Endothelial cell of umbilical vein (primary cell): ENCODE results near the gene CHN2. TPM values are rescaled to one million over a fixed set of nuclear protein-coding genes. Genes with fewer than 3 reads are reported as not detected.

Experiments
- BruUV-seq: library from RNA; stranded (reverse); fragments of 400-500 nt; replicated peaks from 2 replicates; lab custom pipeline; 2021; lab: Mats Ljungman, UMichigan
- CTCF ChIA-PET: fragments of 300-600, 350-600 bp; sonication (Branson Sonifier 250); formaldehyde crosslinking; loops from one replicate; lab custom pipeline; 2021; ENCODE audit warnings: antibody characterized with exemption, inconsistent platforms; lab: Charles Lee
- POLR2A ChIA-PET: fragments of 300-600, 350-600 bp; sonication (Branson Sonifier 250); formaldehyde crosslinking; loops from one replicate; lab custom pipeline; 2021; ENCODE audit warnings: antibody characterized with exemption, inconsistent platforms; lab: Charles Lee
- DNase-seq: peaks from one replicate; pipeline ENCODE4 v3.0.0-alpha.2; 2011; ENCODE audit warnings: low read depth, low spot score
- FAIRE-seq: peaks from 2 replicates; lab custom pipeline; 2011; peaks lifted over from hg19 to GRCh38; lab: Jason Lieb, UNC
- H2AFZ ChIP-seq: 2 replicates; pipeline ENCODE4 v1.6.0; 2012; ENCODE audit warnings: low read depth, low read length, control low read depth, inconsistent platforms
- H3K27ac ChIP-seq: 2 replicates; pipeline ENCODE4 v1.5.1; 2011; ENCODE audit warnings: low read depth, mild to moderate bottlenecking, control low read depth, low read length, moderate library complexity; ENCODE audit not compliant: insufficient read depth
- H3K27me3 ChIP-seq, 2 experiments: 2 replicates each; pipeline versions ENCODE4 v1.6.0 to v1.6.1; 2011; ENCODE audit warnings: low read length in 2 of 2, mixed read lengths in 1 of 2; ENCODE audit not compliant: control insufficient read depth in 2 of 2, insufficient read depth in 2 of 2
- H3K36me3 ChIP-seq, 2 experiments: 2 replicates in 1 of 2; 3 replicates in 1 of 2; pipeline ENCODE4 v1.5.1; 2011; ENCODE audit warnings: low read length in 2 of 2, mild to moderate bottlenecking in 1 of 2, moderate library complexity in 1 of 2; ENCODE audit not compliant: control insufficient read depth in 2 of 2, insufficient read depth in 2 of 2; ENCODE audit errors: extremely low read depth in 1 of 2
- H3K4me1 ChIP-seq: 3 replicates; pipeline ENCODE4 v1.5.1; 2011; ENCODE audit warnings: mild to moderate bottlenecking, low read length; ENCODE audit not compliant: control insufficient read depth, insufficient read depth; ENCODE audit errors: extremely low read depth
- H3K4me2 ChIP-seq: 2 replicates; pipeline ENCODE4 v1.6.1; 2011; ENCODE audit warnings: low read length, control low read depth, mixed read lengths; ENCODE audit not compliant: insufficient read depth
- H3K4me3 ChIP-seq, 3 experiments: fragments of 200-600 bp in 1 of 3; sonication (generic), shearing (Covaris generic) in 1 of 3; replicated peaks in 1 of 3; 2 replicates each; pipeline ENCODE4 v1.5.1; 2011 to 2016; ENCODE audit warnings: control low read depth in 3 of 3, low read length in 3 of 3, mild to moderate bottlenecking in 2 of 3, inconsistent platforms in 1 of 3, low read depth in 1 of 3, moderate library complexity in 1 of 3; ENCODE audit not compliant: insufficient read depth in 1 of 3
- H3K79me2 ChIP-seq: 2 replicates; pipeline ENCODE4 v1.6.0; 2012; ENCODE audit warnings: low read length, inconsistent platforms; ENCODE audit not compliant: control insufficient read depth, insufficient read depth
- H3K9ac ChIP-seq: replicated peaks from 2 replicates; pipeline ENCODE3; 2011; ENCODE audit warnings: low read length, control low read depth; ENCODE audit not compliant: insufficient read depth; ENCODE audit errors: extremely low read depth
- H3K9me1 ChIP-seq: replicated peaks from 3 replicates; pipeline ENCODE4 v1.6.0; 2011; ENCODE audit warnings: mild to moderate bottlenecking, low read length; ENCODE audit not compliant: control insufficient read depth, insufficient read depth; ENCODE audit errors: extremely low read depth
- H3K9me3 ChIP-seq: replicated peaks from 2 replicates; pipeline ENCODE4 v1.5.1; 2012; ENCODE audit warnings: low read length, inconsistent platforms; ENCODE audit not compliant: control insufficient read depth, insufficient read depth
- H4K20me1 ChIP-seq: replicated peaks from 2 replicates; pipeline ENCODE3; 2011; ENCODE audit warnings: mild to moderate bottlenecking, low read length; ENCODE audit not compliant: control insufficient read depth, insufficient read depth; ENCODE audit errors: extremely low read depth
- EZH2 ChIP-seq: IDR thresholded peaks from 2 replicates; pipeline ENCODE4 v1.6.1; 2012; ENCODE audit warnings: borderline replicate concordance, low read depth, mild to moderate bottlenecking, moderate library complexity, low read length, inconsistent platforms; ENCODE audit not compliant: severe bottlenecking
- JUN ChIP-seq: IDR thresholded peaks from 2 replicates; pipeline ENCODE4 v1.6.1; 2011; ENCODE audit warnings: borderline replicate concordance, low read depth; ENCODE audit not compliant: insufficient read length, insufficient read depth
- MYC ChIP-seq: IDR thresholded peaks from one replicate; pipeline ENCODE4 v1.6.1; 2011; ENCODE audit warnings: mild to moderate bottlenecking, low read depth, low read length
- POLR2AphosphoS5 ChIP-seq: IDR thresholded peaks from 2 replicates; pipeline ENCODE4 v1.6.1; 2012; ENCODE audit warnings: low read depth, mild to moderate bottlenecking, control low read depth, low read length, moderate library complexity; ENCODE audit not compliant: insufficient read depth
- dilution Hi-C: fragments of 300-500 bp; cut with MboI; formaldehyde crosslinking; loops from one replicate; pipeline ENCODE4 v1.15.0; 2019; ENCODE audit warnings: low sequenced_read_pairs; ENCODE audit not compliant: extremely low pct_ligation_motif_present
- intact Hi-C: fragments of 100-400 bp; cut with micrococcal nuclease; formaldehyde crosslinking; loops from one replicate; pipeline ENCODE4 v1.10.0; 2022
- polyA plus RNA-seq, 4 experiments: library from polyadenylated mRNA; depleted of rRNA in 3 of 4; stranded (reverse) in 3 of 4; unstranded in 1 of 4; fragments of >200 nt; gene quantifications; 2 replicates each; pipeline versions ENCODE4 v1.2.1 to v1.2.3, GENCODE V29; 2011 to 2012; ENCODE audit warnings: missing spikeins in 1 of 4
- total RNA-seq: library from RNA; stranded (reverse); gene quantifications from 2 replicates; pipeline ENCODE4 v1.2.3, GENCODE V29; 2021
- TF ChIP-seq, protein P1 (sequence below): IDR thresholded peaks from 2 replicates; pipeline ENCODE4 v1.6.1; 2011; ENCODE audit not compliant: insufficient read depth, insufficient read length
- TF ChIP-seq, protein P2 (sequence below), 2 donors: IDR thresholded peaks; 1 replicate in 1 of 2; 2 replicates in 1 of 2; pipeline ENCODE4 v1.5.1; 2011; ENCODE audit warnings: low read length in 2 of 2, mild to moderate bottlenecking in 2 of 2, moderate library complexity in 2 of 2, control low read depth in 1 of 2, inconsistent platforms in 1 of 2, low read depth in 1 of 2; ENCODE audit not compliant: insufficient read depth in 1 of 2; ENCODE audit errors: extremely low read depth in 1 of 2

CHN2 gene
- total and polyA plus RNA-seq, 2 donors (not counting 3 experiments of a cell fraction or from before 2014, with no cell fraction given) = 1.4 to 5.0 TPM

DNA sequence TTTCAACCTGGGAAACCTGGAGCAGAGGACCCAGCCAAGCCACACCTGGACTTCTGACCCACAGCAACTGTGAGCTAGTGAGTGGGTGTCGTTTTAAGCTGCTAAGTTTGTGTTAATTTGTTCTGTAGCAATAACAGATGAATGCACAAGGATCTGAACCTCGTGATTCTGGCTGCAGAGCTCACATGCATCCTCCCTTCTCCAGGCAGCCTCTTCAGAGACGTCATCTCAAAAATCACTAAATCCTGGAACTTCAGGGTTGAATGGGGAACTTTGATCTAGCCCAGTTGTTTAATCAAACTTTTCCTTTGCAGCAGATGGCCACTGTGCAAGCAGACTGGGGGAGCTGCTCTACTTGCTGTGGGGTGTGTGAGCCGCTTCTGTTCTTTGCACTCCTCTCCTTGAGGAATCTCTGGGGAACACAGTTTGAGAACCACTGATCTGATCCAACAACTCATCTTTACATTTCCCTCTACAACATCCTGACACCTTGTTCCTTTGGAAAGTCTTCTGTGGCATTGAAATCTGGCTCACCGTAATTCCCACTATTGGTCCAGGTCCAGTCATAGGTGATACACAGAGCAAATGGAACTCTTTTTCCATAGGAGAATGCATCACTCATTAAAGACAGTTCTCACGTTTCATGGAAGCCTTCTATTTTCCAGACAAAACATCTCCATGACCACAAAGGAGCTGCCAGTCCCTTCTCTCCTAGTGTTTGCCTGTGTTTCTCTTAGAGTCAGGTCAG lies 90.3 kb downstream of the CHN2 start:
- BruUV-seq = no TSS peak
- Histone ChIP-seq H3K4me2 (no peak overlapping the region), H3K9ac (no peak overlapping the region), H3K27me3 (no peaks in the 10 kb centered on the region), H3K9me1 (no peaks in the 10 kb centered on the region), H3K79me2 (no peaks in the 10 kb centered on the region), H3K27ac (no peak overlapping the region), H4K20me1 (no peaks in the 10 kb centered on the region), H3K4me1 (peaks cover 6% of the 10 kb centered on the region), H3K4me3 (no peak overlapping the region), H3K36me3 (no peaks in the 10 kb centered on the region), H2AFZ (no peak overlapping the region), H3K9me3 (no peaks in the 10 kb centered on the region)
- intact Hi-C loops = no loop called here
- FAIRE-seq (no peak), DNase-seq (no peak)
- no peak for TF ChIP-seq EZH2
- TF ChIP-seq, protein P1, sequence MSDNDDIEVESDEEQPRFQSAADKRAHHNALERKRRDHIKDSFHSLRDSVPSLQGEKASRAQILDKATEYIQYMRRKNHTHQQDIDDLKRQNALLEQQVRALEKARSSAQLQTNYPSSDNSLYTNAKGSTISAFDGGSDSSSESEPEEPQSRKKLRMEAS = no peak
- TF ChIP-seq POLR2AphosphoS5 = no peak
- TF ChIP-seq, protein P2, sequence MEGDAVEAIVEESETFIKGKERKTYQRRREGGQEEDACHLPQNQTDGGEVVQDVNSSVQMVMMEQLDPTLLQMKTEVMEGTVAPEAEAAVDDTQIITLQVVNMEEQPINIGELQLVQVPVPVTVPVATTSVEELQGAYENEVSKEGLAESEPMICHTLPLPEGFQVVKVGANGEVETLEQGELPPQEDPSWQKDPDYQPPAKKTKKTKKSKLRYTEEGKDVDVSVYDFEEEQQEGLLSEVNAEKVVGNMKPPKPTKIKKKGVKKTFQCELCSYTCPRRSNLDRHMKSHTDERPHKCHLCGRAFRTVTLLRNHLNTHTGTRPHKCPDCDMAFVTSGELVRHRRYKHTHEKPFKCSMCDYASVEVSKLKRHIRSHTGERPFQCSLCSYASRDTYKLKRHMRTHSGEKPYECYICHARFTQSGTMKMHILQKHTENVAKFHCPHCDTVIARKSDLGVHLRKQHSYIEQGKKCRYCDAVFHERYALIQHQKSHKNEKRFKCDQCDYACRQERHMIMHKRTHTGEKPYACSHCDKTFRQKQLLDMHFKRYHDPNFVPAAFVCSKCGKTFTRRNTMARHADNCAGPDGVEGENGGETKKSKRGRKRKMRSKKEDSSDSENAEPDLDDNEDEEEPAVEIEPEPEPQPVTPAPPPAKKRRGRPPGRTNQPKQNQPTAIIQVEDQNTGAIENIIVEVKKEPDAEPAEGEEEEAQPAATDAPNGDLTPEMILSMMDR (IDR thresholded peaks at IDR 0.05; ENCODE audit: extremely low read depth in 1 of 2, insufficient read depth in 1 of 2, low read depth in 1 of 2, low read length in 2 of 2) = no peak
- TF ChIP-seq MYC = no peak
- no peak for TF ChIP-seq JUN
- dilution Hi-C loops = no loop called here
- ChIA-PET POLR2A (no interaction called here), CTCF (interaction anchor here (0.7 to 1.2 kb wide), 3 partner anchors 8 to 95 kb away, joined by 3 read pairs; no protein-coding TSS in a partner anchor)
